H1 (cell line): ENCODE results near the gene CIB2.

Experiments used
- POLR2AphosphoS5 ChIP-seq: IDR thresholded peaks from 2 replicates; pipeline ENCODE4 v1.6.1; 2011; ENCODE audit warnings: low read depth, low read length
- TEAD4 ChIP-seq: IDR thresholded peaks from 2 replicates; pipeline ENCODE4 v1.6.1; 2012; ENCODE audit warnings: low read depth, low read length, inconsistent platforms, mixed read lengths
- TF ChIP-seq, protein P1 (sequence below), 3 experiments: IDR thresholded peaks; 1 replicate in 2 of 3; 2 replicates in 1 of 3; pipeline versions ENCODE4 v1.5.1 to v1.6.1; 2011; ENCODE audit warnings: low read length in 3 of 3, mild to moderate bottlenecking in 3 of 3, inconsistent platforms in 2 of 3, low read depth in 1 of 3, moderate library complexity in 1 of 3; ENCODE audit not compliant: insufficient read depth in 1 of 3; ENCODE audit errors: control extremely low read depth in 1 of 3

DNA sequence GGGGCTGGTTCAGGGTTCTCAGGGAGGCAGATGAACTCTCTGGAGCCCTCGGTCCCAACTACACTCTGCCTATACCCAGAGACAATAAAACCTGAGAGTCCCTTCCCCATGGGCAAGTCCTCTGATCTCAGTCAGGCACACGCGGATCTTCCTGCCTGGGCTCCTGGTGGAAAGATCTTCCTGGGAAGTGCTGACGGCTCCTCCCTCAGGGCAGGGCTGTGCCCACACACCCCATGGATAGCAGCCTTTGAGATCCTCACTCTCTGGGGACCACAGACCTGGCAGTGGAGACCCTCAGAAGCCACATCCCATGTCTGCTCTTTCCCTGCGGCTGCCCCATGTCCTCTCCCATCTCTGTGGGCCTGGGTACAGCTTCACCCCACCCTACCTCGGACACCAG lies 28.5 kb downstream of the CIB2 start:
- TF ChIP-seq TEAD4 (no peak), POLR2AphosphoS5 (no peak)
- TF ChIP-seq, protein P1, sequence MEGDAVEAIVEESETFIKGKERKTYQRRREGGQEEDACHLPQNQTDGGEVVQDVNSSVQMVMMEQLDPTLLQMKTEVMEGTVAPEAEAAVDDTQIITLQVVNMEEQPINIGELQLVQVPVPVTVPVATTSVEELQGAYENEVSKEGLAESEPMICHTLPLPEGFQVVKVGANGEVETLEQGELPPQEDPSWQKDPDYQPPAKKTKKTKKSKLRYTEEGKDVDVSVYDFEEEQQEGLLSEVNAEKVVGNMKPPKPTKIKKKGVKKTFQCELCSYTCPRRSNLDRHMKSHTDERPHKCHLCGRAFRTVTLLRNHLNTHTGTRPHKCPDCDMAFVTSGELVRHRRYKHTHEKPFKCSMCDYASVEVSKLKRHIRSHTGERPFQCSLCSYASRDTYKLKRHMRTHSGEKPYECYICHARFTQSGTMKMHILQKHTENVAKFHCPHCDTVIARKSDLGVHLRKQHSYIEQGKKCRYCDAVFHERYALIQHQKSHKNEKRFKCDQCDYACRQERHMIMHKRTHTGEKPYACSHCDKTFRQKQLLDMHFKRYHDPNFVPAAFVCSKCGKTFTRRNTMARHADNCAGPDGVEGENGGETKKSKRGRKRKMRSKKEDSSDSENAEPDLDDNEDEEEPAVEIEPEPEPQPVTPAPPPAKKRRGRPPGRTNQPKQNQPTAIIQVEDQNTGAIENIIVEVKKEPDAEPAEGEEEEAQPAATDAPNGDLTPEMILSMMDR (IDR thresholded peaks at IDR 0.05; ENCODE audit: control extremely low read depth in 1 of 3, insufficient read depth in 1 of 3, low read depth in 1 of 3, low read length in 3 of 3) = no peak
